CD14-positive monocyte (primary cell): ENCODE data around the gene RPS4Y1. TPM values are rescaled to one million over a fixed set of nuclear protein-coding genes. Genes with fewer than 3 reads are reported as not detected.

Experiments
- DNase-seq, 3 donors: peaks; one replicate each; pipeline ENCODE4 v3.0.0-alpha.2; 2011 to 2022
- H2AFZ ChIP-seq: 2 replicates; pipeline ENCODE4 v1.6.0; 2012; ENCODE audit warnings: mild to moderate bottlenecking, low read depth, low read length, inconsistent platforms; ENCODE audit not compliant: insufficient read depth, poor library complexity, severe bottlenecking
- H3K27ac ChIP-seq, 2 donors: 1 replicate in 1 of 2; 2 replicates in 1 of 2; pipeline ENCODE4 v1.5.1; 2012 to 2013; ENCODE audit warnings: low read length in 2 of 2, control low read depth in 1 of 2, inconsistent platforms in 1 of 2, low read depth in 1 of 2, mild to moderate bottlenecking in 1 of 2
- H3K27me3 ChIP-seq, 2 donors: one replicate each; pipeline versions ENCODE4 v1.6.0 to v1.6.1; 2011 to 2013; ENCODE audit warnings: low read length in 2 of 2; ENCODE audit not compliant: control insufficient read depth in 2 of 2, insufficient read depth in 2 of 2
- H3K36me3 ChIP-seq, 2 donors: replicated peaks in 1 of 2; 1 replicate in 1 of 2; 2 replicates in 1 of 2; pipeline versions ENCODE4 v1.5.1 to v1.6.1; 2012 to 2013; ENCODE audit warnings: low read length in 2 of 2, control low read depth in 1 of 2, inconsistent platforms in 1 of 2, mild to moderate bottlenecking in 1 of 2; ENCODE audit not compliant: insufficient read depth in 2 of 2, control insufficient read depth in 1 of 2
- H3K4me1 ChIP-seq, 2 donors: 1 replicate in 1 of 2; 2 replicates in 1 of 2; pipeline versions ENCODE4 v1.5.1 to v1.6.1; 2012 to 2013; ENCODE audit warnings: low read length in 2 of 2, control low read depth in 1 of 2, inconsistent platforms in 1 of 2, mild to moderate bottlenecking in 1 of 2, moderate library complexity in 1 of 2; ENCODE audit not compliant: insufficient read depth in 2 of 2, control insufficient read depth in 1 of 2
- H3K4me2 ChIP-seq: replicated peaks from 2 replicates; pipeline ENCODE3; 2012; ENCODE audit warnings: low read length, moderate library complexity, mild to moderate bottlenecking; ENCODE audit not compliant: poor library complexity, severe bottlenecking; ENCODE audit errors: extremely low read depth
- H3K4me3 ChIP-seq, 3 experiments: fragments of 200-600 bp in 1 of 3; sonication (generic) in 1 of 3; replicated peaks in 1 of 3; 1 replicate in 2 of 3; 2 replicates in 1 of 3; pipeline ENCODE4 v1.5.1; 2011 to 2013; ENCODE audit warnings: low read length in 3 of 3, mild to moderate bottlenecking in 3 of 3, control low read depth in 2 of 3, low read depth in 2 of 3, inconsistent platforms in 1 of 3, moderate library complexity in 1 of 3
- H3K79me2 ChIP-seq: 2 replicates; pipeline ENCODE4 v1.6.0; 2012; ENCODE audit warnings: mild to moderate bottlenecking, control low read depth, inconsistent platforms, low read length, moderate library complexity; ENCODE audit not compliant: insufficient read depth
- H3K9ac ChIP-seq: 2 replicates; pipeline ENCODE4 v1.6.0; 2017; ENCODE audit warnings: low read length, mild to moderate bottlenecking; ENCODE audit not compliant: insufficient read depth, poor library complexity, severe bottlenecking
- H3K9me3 ChIP-seq, 2 donors: replicated peaks in 1 of 2; 1 replicate in 1 of 2; 2 replicates in 1 of 2; pipeline versions ENCODE4 v1.5.1 to v1.6.1; 2012 to 2013; ENCODE audit warnings: low read length in 2 of 2, control low read depth in 1 of 2; ENCODE audit not compliant: control insufficient read depth in 1 of 2, insufficient read depth in 1 of 2
- H4K20me1 ChIP-seq: 2 replicates; pipeline ENCODE4 v1.6.0; 2012; ENCODE audit warnings: mild to moderate bottlenecking, low read length, control low read depth, moderate library complexity; ENCODE audit not compliant: insufficient read depth
- H3K27ac Mint-ChIP-seq, 7 donors: one replicate each; pipeline ENCODE4 v1.8.0; 2020; ENCODE audit warnings: mild to moderate bottlenecking in 7 of 7, mixed read lengths in 7 of 7, moderate library complexity in 6 of 7, inconsistent platforms in 2 of 7
- H3K27me3 Mint-ChIP-seq, 3 donors: one replicate each; pipeline ENCODE4 v1.8.0; 2021 to 2022; ENCODE audit warnings: low read depth in 3 of 3, mild to moderate bottlenecking in 3 of 3, mixed read lengths in 3 of 3, moderate library complexity in 3 of 3, inconsistent platforms in 1 of 3
- H3K36me3 Mint-ChIP-seq, 2 donors: one replicate each; pipeline ENCODE4 v1.8.0; 2020; ENCODE audit warnings: mixed read lengths in 2 of 2, inconsistent platforms in 1 of 2, mild to moderate bottlenecking in 1 of 2
- H3K4me1 Mint-ChIP-seq: one replicate; pipeline ENCODE4 v1.8.0; 2020; ENCODE audit warnings: mild to moderate bottlenecking, mixed read lengths
- H3K4me3 Mint-ChIP-seq, 2 donors: one replicate each; pipeline ENCODE4 v1.8.0; 2020; ENCODE audit warnings: mild to moderate bottlenecking in 2 of 2, mixed read lengths in 2 of 2, moderate library complexity in 1 of 2
- H3K9me3 Mint-ChIP-seq, 7 donors: one replicate each; pipeline ENCODE4 v1.8.0; 2020 to 2022; ENCODE audit warnings: mixed read lengths in 7 of 7, mild to moderate bottlenecking in 6 of 7, moderate library complexity in 6 of 7, inconsistent platforms in 2 of 7
- WGBS: methylation state at CpG from one replicate; pipeline ENCODE4 v1.1.5; 2013; ENCODE audit warnings: missing lambda C conversion rate; ENCODE audit not compliant: insufficient coverage; 5-methylcytosine and 5-hydroxymethylcytosine counted together
- intact Hi-C, 2 donors: fragments of 100-400 bp; cut with micrococcal nuclease; formaldehyde crosslinking; loops; one replicate each; pipeline versions ENCODE4 v1.15.0 to v1.15.1; 2023
- polyA plus RNA-seq, 3 donors: library from polyadenylated mRNA; depleted of rRNA in 1 of 3; unstranded in 2 of 3; stranded (reverse) in 1 of 3; fragments of 300-500 nt in 2 of 3; fragments of >200 nt in 1 of 3; fragmentation: Illumina TruSeq in 2 of 3; gene quantifications; 1 replicate in 2 of 3; 2 replicates in 1 of 3; pipeline ENCODE4 v1.2.3, GENCODE V29; 2012 to 2021
- TF ChIP-seq, protein P1 (sequence below): fragments of 200-600 bp; IDR thresholded peaks from one replicate; pipeline ENCODE4 v1.8.0; 2022; ENCODE audit warnings: antibody characterized with exemption, mild to moderate bottlenecking

Gene RPS4Y1
- polyA plus RNA-seq, 3 donors, result not detected

DNA sequence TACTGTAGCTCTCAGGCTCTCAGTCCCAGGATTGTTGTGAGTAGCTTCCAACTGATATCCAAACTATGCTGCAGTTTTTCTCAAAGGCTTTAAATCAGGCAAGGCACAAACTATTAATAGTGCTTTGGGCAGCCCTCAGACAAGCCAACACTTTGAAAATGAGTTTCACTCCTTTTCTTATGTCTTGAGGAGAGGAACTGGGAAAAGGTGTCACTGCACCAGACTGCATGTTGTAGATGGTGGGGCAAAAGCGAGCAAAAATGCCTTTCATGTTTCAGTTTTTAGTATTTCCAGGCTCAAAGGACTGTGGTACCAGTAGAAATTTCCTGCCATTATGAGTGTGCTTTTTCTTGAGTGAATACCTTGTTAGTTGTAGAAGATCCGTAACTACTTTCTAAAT lies 54.6 kb downstream of the RPS4Y1 start:
- Mint-ChIP-seq H3K36me3 (no peaks in the 10 kb centered on the region), H3K27ac (no peak overlapping the region), H3K4me3 (no peak overlapping the region), H3K9me3 (no peaks in the 10 kb centered on the region), H3K27me3 (peaks cover 0 to 2% (median 0%) of the 10 kb centered on the region in 3 donors), H3K4me1 (peaks cover 1% of the 10 kb centered on the region)
- Histone ChIP-seq H3K4me3 (no peak overlapping the region), H3K9ac (no peak overlapping the region), H3K27me3 (no peaks in the 10 kb centered on the region), H2AFZ (no peak overlapping the region), H3K27ac (no peak overlapping the region), H3K36me3 (no peaks in the 10 kb centered on the region), H3K4me1 (no peaks in the 10 kb centered on the region), H3K4me2 (no peak overlapping the region), H3K79me2 (no peaks in the 10 kb centered on the region), H4K20me1 (no peaks in the 10 kb centered on the region), H3K9me3 (no peaks in the 10 kb centered on the region)
- TF ChIP-seq, protein P1, sequence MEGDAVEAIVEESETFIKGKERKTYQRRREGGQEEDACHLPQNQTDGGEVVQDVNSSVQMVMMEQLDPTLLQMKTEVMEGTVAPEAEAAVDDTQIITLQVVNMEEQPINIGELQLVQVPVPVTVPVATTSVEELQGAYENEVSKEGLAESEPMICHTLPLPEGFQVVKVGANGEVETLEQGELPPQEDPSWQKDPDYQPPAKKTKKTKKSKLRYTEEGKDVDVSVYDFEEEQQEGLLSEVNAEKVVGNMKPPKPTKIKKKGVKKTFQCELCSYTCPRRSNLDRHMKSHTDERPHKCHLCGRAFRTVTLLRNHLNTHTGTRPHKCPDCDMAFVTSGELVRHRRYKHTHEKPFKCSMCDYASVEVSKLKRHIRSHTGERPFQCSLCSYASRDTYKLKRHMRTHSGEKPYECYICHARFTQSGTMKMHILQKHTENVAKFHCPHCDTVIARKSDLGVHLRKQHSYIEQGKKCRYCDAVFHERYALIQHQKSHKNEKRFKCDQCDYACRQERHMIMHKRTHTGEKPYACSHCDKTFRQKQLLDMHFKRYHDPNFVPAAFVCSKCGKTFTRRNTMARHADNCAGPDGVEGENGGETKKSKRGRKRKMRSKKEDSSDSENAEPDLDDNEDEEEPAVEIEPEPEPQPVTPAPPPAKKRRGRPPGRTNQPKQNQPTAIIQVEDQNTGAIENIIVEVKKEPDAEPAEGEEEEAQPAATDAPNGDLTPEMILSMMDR, result no peak
- no CpG with 5 or more reads among the region's 2 CpGs for WGBS
- DNase-seq, result no peak
- intact Hi-C loops, result no loop called here

- no CpG with 5 or more reads among the region's 1 CpG for WGBS
- intact Hi-C loops, result no loop called here
- no peaks in the 10 kb centered on the region for H3K36me3 ChIP-seq
- H3K4me1 Mint-ChIP-seq, result no peaks in the 10 kb centered on the region
- peaks cover 0 to 9% (median 0%) of the 10 kb centered on the region in 7 donors for H3K9me3 Mint-ChIP-seq
- H3K27me3 ChIP-seq, result no peaks in the 10 kb centered on the region
- H2AFZ ChIP-seq, result no peak overlapping the region
- H3K36me3 Mint-ChIP-seq, result no peaks in the 10 kb centered on the region
- H3K4me2 ChIP-seq, result no peak overlapping the region
- H3K9ac ChIP-seq, result no peak overlapping the region
- H3K27me3 Mint-ChIP-seq, result peaks cover 0 to 2% (median 1%) of the 10 kb centered on the region in 3 donors
- H3K4me3 ChIP-seq, result no peak overlapping the region
- no peak overlapping the region for H3K27ac ChIP-seq
- H3K27ac Mint-ChIP-seq, result no peak overlapping the region
- no peak overlapping the region for H3K4me3 Mint-ChIP-seq
- TF ChIP-seq, protein P1, result no peak
- H3K9me3 ChIP-seq, result peaks cover 0 to 5% of the 10 kb centered on the region in 2 donors
- no peaks in the 10 kb centered on the region for H4K20me1 ChIP-seq
- no peaks in the 10 kb centered on the region for H3K79me2 ChIP-seq
- H3K4me1 ChIP-seq, result no peaks in the 10 kb centered on the region
- no peak for DNase-seq
Measured at GRCh38 chrY:2907356-2907755, 66.0 kb downstream of the RPS4Y1 start.
